NCI-H226 (cell line): ENCODE data around the gene HAL.
A peak's percentile ranks its signal among the peaks of the same experiment; 100 is the strongest.

Source experiments
- DNase-seq: peaks from one replicate; pipeline ENCODE4 v3.0.0-alpha.2; 2015

Gene HAL

DNA sequence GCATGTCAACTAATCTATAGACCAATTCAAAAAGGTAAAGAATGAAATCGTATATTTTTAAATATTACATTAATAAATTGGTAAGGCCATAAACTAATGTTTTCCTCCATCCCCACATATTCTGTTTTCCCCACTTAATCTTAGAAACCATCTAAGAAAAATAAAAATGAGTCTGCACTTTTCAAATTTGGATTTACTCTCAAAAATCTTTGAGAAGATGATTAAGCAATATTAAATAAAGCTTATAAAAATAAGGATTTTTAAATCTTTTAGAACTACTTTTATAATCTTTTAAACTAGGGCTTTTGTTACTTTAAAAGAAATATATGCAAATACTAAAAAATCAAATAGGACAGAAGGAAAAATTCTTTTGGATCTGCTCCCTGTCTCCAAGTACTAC, 10.6 kb upstream of the HAL start:
- DNase-seq = no peak

DNA sequence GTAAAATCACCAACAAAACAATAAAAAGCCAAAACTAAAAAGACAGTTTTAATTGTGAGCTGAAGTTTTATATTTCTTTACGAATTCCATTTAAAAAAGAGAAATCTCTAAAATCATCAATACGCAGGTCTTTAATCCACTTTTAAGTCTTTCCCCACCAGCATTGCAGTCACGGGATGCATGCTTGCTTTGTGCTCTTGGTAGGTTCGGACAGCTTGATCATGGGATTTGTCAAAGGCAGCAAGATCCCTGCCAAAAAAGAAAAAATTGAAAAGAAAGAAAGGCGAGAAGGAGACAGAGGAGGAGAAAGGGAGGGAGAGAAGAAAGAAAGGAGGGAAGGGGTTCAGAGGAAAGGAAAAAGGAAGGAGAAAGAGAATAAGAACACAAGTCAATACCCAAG, 4.7 kb upstream of the HAL start:
- no peak for DNase-seq

DNA sequence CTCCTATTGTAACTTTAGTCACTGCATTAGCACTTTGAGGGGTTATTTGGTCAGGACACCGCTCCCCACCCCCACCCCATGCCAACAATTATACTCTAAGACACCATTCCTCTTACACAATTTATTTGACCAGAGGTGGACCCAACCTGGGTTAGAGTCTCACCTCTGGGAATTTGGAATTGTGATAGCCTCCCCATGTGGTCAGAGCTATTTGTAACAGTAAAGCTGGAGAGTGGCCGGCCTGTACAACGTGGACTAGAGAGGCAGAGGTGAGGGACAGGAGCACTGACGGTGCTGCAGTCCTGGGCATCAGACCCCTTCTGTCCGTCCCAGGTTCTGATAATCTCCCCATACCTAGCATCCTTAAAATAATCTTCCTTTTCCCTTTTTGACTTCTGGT, 3.3 kb upstream of the HAL start:
- no peak for DNase-seq

DNA sequence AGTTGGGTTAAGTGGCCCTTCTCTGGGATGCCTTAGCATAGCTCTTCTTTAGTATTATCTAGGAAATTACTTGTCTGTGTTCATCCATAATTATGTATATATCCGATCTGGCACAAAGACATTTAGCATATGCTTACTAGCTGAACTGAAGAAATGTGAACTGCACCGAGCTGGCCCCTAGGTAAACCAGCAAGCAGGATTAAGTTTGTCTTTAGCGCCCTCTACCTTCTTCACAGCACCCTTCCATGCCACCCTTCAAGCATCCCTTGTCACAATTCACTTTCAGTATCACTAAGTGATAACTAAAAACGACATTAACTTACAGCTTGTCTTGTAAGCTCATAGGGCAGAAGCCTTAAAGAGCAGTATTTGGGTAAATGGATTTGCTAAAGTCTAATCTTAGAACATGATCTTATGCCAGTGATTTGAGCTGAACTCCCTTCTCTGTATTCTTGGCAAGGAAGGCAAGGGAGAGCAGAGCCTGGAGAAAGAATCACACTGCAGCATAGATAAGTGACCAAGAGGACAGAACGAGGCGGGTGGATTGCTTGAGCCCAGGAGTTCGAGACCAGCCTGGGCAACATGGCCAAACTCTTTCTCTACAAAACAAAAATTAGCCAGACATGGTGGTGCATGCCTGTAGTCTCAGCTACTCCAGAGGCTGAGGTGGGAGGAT, 2.6 kb upstream of the HAL start:
- no peak for DNase-seq

DNA sequence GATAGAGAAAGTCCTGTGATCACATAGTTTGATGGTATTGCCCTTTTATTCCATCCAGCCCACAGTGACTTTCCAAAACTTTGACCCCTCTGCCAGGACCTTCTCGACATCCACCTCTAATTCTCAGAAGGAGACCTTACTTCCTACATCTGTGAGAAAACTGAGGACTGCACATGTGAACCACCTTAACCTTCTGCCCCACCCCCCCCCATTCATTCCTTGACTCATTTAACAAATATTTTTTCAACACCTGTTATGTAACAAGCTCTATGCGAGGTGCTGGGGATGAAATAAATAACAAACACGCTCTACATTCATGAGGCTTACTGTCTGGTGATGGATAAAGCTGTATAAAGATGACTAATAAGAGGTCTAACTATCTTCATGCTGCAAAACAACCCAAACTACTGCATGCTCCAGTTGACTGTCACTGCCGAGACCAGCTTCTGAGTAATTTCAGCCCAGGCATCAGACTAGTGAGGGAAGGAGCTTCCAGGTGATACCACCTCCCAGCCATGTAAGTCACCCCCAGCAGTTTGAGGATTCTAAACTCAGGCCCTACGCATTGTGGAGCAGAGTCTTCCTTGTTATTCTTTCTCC, 1.9 kb upstream of the HAL start:
- no peak for DNase-seq

DNA sequence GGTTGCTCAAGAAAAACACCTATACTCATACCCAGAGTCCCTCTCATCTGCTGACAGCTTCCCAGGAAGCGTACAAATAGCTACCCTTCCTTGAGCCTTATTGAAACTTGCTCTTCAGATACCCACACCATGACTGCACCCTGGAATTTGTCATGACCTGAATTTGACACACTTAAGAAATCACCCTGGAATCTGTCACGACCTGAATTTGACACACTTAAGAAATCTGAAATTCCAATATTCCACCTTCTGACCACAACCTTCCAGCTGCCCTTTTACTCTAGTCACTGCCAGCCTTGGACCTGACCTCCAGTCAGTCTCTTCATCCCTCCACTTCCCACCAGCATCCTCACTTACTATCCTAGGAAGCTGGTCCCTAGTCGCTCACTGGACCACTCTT, 1.1 kb upstream of the HAL start:
- DNase-seq = no peak

DNA sequence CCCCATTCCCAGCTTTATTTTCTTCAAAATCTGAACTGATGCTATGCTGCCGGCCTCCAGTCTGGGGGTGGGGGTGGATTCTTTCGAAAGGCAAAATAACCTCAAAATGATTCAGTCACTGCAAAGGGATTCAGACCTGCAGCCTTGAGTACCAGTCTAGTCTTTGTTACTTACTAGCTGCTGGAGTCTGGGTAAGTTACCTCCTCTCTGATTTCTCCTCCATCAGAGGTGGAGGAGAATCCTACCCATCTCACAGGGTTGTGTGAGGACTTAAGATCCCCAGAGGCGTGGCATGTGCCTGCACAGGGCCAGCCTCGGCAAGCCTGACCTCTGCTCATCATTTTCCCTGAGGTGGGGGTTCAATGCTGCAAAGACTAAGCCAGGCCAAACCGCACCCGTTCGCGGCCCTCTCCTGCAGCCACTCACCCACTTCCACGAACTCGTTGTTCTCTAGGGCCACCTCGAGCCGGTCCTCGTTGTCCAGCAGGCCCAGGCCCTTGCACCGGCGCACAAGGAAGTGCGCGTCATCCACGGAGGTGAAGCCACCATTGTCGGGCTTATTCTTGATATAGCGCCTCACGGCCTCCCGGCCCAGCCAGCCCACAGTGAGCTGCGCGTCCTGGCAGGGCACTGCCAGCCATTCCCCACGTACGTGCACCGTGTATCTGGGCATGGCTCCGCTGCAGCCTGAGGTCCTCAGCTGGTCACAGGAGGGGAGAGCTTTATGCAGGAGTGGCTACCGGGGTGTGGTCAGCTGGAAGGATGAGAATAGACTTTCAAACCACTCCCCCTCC, 709 bp downstream of the HAL start:
- DNase-seq = no peak

DNA sequence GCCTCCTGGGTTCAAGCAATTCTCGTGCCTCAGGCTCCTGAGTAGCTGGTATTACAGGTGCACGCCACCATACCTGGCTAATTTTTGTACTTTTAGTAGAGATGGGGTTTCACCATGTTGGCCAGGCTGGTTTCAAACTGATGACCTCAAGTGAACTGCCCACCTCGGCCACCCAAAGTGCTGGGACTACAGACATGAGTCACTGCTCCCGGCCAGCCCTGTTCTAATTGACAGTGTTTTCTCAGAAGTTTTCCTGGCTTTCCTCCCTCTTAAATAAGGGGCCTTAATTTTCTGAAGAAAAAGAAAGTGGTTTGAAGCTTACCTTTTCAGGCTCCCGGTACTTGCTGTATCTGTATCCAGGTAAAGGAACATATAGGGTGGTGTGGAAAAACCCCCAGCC, 1.7 kb downstream of the HAL start:
- no peak for DNase-seq

DNA sequence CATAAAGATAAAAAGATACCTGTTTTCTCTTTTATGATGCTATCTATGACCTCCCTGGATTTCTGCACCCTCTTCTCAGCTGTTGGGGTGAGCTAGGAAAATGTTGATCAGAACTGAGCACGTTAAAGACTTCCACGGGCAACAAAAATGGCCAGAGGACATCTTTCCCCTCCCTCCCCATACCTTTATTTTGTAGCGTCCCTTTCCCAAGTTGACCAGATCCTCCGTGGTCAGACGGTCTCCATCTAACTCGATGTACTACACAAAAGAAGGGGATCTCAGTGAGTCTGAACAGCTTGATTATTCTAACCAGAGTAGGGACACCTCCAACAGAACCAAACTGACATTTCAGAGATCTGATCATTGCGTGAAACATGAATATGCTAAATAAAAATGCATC, 2.2 kb downstream of the HAL start:
- DNase-seq = no peak

DNA sequence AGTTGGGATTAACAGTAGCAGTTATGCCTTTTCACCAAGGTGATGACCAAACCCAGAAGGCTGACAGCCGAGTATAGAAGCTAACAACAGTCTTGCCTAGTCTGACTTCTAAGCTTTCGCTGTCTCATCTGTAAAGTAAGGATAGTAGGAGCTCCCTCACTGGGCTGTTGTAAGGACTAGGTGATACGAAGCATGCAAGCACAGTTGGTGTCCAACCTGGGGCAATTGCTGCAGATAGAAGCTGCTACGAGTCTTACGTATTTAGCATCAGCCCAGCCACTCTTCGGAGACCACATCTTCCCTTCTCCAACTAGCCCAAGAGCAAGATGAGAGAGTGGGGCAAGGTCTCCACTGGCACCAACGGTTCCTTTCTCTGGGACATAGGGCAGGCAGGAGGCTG, 6.0 kb downstream of the HAL start:
- DNase-seq = no peak

DNA sequence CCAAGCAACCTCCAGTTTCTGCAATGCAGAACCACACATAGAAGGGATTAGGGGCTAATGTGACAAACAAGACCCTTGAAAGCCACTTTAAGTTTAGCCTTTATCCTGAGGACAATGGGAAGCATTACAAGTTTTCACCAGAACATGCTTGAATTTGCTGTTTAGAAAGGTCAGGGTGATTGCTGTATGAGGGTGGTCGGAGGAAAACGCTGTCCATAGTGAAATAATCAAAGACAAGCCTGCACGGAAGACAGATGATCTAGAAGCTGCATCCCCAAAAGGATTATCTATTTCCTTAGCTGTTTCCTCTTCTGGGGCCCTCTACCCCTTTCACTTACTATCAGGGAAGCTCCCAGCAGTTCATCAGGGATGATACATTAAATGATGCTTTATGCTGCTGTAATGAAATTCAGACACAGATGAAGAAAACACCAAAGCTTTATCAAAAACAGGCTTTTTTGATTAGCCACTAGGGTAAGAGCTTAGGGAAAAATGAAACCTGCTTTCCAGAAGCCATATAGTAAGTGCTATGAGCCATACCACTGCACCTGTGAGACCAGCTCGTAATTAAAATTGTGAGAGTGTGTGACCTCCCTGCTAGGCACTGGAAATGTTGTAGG, 6.5 kb downstream of the HAL start:
- no peak for DNase-seq

DNA sequence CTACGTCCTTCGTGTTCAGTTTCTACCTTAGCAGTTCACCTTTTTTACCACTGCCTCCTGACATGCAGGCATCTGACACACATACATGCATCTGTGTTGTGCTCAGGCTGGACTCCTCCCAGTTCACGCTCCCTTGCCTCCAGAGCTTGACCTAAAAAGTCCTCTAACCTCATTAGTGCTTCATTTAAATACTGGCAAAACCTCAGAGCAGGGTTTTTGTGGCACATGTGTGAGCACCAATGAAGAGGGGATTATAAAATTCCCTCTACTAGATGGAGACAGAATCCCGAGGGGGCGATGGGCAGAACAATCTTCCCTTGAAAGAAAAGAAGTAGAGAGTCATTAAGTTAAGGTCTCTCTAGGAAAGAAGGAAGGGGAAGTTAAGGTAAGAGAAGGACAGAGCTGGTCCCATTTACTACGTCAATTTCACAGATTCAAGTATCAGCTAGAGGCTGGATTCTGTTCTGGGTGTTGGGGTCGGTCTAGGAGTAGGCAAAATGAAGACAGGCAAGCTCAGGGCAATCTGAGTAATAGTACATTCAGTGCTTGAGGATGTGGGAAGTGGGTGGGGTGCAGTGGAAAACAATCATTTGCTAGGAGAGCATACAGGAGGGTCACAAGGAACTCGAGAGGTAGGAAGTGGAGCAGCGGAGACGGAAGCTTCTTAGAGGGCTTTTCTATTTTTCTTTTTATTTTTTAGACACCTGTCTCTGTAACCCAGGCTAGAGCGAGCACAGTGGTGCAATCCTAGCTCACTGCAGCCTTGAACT, 7.5 kb downstream of the HAL start:
- no peak for DNase-seq

DNA sequence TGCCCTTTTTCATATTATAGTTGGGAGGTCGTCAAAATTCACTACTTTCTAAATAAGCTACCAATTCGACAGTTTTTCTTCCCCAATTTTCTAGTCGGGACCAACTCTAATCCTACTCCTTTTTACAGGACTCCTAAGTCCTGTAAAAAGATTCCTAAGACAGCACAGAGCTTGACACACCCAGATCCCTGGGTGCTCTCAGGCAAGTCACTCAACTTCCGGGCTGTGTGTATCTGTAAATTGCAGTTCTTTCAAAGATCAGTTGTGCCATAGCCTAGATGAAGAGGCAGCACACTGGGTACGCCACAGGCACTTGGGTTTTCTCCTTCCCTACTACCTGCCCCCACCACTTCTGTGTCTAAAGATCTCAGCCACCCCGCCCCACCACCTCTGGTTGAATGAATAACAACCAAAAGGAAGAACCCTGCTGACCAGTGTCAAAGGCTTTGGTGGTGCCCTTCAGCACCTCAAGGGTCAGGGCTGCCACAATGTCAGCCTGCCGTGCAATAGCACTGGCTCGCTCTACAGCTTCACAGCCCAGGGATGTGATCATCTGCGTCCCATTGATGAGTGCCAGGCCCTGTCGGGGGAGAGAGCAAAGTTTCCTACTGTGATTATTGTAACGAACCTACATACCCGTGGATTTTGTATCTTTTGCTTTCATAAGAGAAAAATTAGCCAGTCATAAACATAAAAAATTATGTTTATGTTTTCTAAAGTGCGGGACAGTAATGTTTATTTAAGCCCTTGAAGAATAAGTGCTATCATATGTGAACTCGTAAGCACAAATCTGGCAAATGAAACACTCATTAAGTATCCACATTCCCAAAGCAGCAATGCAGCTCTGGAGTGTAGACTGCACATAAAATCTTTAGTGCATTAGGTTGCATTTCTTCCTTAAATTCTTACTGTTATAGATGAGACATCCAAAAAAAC, 9.2 kb downstream of the HAL start:
- DNase-seq = no peak

DNA sequence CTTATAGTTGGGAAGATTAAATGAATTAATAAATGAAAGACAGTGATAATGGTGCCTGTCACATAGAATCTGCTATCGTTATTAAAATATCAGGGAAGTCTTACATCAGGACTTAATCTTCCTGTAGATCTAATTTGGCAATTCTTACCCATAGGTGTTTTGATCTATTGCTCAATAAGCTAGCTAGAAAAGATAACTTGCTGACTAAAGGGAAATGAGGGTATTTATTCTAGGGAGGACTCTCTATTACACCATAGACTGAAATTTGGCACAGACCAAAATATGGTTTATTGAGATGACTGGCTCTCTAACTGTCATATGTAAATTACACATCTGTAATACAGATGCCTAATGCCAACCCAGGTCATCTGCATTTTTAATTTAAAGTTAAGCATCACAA, 11.5 kb downstream of the HAL start:
- no peak for DNase-seq

DNA sequence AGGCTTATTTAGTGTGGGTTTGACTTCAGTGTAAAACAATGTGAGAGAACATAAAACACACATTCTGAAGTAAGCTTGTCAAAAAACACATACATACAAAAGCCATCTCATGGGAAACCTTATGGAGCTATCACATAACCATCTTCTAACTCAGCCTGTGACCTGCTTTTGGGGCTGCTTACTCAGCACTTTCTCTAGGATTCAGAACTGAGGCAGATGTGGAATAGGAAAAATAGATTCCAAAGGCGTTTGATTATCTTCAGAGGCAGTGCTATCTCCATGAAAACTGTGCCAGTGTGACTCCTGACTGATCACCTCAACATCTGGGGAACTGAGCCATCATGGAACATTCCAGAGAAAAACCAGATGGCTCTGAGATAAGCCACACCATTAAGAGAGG, 13.5 kb downstream of the HAL start:
- no peak for DNase-seq

DNA sequence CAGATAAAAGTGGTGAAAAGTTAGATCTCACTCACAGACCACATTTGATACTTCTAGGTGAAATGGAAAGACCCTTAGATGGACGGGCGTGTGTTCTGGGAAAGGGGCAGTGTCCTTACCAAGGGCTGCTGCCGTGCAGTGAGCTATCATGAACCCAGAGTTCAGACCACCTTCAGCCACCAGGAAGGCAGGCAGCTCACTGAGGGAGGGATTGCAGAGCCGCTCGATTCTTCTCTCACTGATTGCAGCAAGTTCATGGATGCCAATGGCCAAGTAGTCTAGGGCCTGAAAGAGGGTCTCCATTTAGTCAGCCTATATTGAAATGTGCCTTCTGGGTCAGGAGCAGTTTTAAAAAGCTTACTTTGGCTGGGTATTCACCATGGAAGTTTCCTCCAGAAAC, 15.7 kb downstream of the HAL start:
- DNase-seq = no peak

DNA sequence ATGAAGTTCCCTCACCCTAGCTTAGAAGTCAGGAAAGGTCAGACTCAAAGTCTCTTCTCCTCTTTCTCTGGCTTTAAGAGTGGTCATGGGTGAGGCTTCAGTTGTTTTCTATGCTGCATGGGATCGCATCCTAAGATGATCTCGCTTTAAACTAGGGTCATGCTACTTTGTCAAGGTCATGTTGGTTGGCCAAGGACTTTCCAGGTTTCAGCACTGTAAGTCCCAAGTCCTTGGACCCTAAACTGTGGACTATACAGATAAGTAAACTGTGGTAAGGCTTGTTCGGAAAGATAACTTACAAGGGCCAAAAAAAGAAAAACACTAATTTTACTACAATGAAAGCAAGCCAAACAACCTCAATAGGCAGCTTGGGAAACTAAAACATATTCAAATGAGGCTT, 17.4 kb downstream of the HAL start:
- DNase-seq = no peak

DNA sequence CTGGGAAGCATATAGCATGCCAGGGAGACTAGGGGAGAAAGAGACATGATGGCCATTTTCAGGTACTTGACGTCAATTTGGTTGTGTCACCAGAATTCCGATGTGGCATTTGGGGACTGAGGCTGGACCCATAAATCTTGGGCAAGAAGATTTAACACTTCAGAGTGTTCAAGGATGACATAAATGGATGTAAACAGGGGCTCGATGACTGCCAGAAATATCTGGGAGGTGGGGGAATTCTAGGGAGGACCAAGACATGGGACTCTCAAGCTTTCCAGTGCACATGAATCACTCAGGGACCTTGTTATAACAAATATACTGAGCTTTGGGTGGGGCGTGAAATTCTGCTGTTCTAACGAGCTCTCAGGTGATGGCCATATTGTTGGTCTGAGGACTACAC, 17.8 kb downstream of the HAL start:
- no peak for DNase-seq

DNA sequence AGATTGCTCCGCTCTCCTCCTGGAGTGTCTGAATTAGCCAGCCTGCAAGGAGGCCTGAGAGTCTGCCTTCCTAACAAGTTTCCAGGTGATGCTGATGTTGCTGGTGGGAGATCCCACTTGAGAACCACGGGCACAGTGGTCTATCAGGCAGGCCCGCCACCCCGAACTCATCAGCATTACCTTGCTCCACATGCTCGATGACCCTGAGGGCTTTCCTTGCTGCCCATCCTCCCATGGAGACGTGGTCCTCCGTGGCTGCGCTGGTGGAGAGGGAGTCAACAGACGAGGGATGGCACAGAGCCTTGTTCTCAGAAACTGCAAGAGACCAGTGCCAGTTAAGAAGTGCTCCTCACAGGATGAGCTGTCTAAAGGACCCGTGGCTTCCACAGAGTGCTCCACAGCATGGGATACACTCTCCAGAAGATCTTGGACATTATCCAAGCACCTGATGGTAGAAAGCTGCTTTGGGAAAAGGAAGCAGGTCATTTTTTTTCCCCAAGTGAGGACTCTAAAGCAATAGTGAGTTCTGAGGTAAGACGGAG, 18.3 kb downstream of the HAL start:
- no peak for DNase-seq

DNA sequence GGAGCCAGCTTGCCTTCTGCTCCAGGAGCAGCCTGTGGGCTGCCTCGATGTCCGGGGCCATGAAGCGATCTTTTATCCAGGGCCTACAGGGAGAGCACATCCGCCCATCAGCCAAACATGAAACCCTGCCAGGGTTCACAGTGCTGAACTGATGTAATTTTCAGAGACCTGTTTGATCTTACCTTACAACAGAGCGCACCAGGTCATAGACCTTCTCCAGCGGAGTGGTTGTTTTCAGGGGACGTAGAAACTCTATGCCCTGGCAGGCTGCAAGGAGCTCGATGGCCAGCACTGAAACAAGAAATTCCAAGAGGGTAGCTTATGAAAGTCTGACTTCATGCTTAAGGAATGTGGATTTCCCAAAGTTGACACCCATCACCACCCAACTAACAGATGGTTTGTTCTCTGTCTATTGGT, 19.7 kb downstream of the HAL start:
- DNase-seq = peak; percentile 54

DNA sequence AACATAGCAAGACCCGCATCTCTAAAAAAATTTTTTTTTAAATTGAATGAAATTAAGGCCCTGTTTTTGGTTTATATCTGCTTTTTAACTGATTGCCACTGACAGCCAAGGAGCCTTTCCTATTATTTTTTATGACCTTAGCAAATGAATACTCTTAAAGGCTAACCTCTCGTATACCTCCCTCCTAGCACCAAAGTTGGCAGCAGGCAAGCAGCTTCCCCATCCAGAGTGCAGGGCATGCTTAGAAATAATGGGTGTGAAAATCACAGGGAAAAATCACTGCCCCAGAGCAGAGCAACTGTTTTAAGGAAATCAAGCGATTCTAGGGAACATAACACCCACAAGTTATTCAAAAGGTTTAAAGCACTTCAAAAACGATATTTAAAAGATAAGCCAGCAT, 20.7 kb downstream of the HAL start:
- no peak for DNase-seq

DNA sequence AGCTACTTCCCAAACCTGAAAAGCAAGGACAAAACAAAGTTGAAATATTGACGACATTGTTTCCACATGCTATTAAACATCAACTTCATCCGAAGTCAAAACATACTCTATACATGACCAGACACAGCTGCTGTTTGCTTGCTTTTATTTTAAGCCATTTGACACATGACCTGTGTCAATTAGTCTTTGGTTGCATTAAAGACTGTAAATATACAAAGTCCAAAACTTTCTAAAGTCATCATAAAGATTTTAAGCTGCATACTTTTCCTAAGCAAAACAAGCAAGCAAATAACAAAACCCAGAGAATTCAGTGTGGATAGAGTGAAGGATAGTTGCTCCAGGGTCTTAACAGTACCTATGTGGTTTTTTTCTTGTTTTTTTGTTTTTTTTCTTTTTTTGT, 21.8 kb downstream of the HAL start:
- no peak for DNase-seq
